Measurements from ENCODE around the gene SLC27A4. TPM values are rescaled to one million over a fixed set of nuclear protein-coding genes. Genes with fewer than 3 reads are reported as not detected.

The SLC27A4 gene
- total RNA-seq, 4 donors from 2014 or later: 36.6 to 110 (median 72.2) TPM

- H3K4me3 ChIP-seq: no peak overlapping the region
- H3K27ac ChIP-seq: peak overlapping the region in 3 of 4 donors; percentile 91 to 95 (median 95)
- peaks cover 16 to 55% (median 43%) of the 10 kb centered on the region in 3 donors for H3K4me1 ChIP-seq
- H3K36me3 ChIP-seq: peaks cover 0 to 14% (median 0%) of the 10 kb centered on the region in 3 donors
- no peaks in the 10 kb centered on the region for H3K27me3 ChIP-seq
- WGBS, 2 donors: 88 to 91% methylated on average over 8 to 9 of the region's 9 CpGs
- TF ChIP-seq, protein P1, sequence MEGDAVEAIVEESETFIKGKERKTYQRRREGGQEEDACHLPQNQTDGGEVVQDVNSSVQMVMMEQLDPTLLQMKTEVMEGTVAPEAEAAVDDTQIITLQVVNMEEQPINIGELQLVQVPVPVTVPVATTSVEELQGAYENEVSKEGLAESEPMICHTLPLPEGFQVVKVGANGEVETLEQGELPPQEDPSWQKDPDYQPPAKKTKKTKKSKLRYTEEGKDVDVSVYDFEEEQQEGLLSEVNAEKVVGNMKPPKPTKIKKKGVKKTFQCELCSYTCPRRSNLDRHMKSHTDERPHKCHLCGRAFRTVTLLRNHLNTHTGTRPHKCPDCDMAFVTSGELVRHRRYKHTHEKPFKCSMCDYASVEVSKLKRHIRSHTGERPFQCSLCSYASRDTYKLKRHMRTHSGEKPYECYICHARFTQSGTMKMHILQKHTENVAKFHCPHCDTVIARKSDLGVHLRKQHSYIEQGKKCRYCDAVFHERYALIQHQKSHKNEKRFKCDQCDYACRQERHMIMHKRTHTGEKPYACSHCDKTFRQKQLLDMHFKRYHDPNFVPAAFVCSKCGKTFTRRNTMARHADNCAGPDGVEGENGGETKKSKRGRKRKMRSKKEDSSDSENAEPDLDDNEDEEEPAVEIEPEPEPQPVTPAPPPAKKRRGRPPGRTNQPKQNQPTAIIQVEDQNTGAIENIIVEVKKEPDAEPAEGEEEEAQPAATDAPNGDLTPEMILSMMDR (IDR thresholded peaks at IDR 0.05): no peak
- no peak for TF ChIP-seq POLR2A (IDR thresholded peaks at IDR 0.05)
- no peak for DNase-seq
- no peaks in the 10 kb centered on the region for H3K9me3 ChIP-seq
- intact Hi-C loops (cut with DNase I): loop anchor here (10.0 kb wide), 1 partner anchor 46 kb away; no protein-coding TSS in a partner anchor
These were observed 28.8 kb downstream of the SLC27A4 start for GRCh38 chr9:128369024-128369706.

- Histone ChIP-seq H3K4me1 (peaks cover 13 to 47% (median 31%) of the 10 kb centered on the region in 3 donors), H3K36me3 (peaks cover 0 to 25% (median 0%) of the 10 kb centered on the region in 3 donors), H3K9me3 (no peaks in the 10 kb centered on the region), H3K27me3 (no peaks in the 10 kb centered on the region), H3K4me3 (peak overlapping the region; percentile 59 to 93 (median 90)), H3K27ac (peak overlapping the region; percentile 91 to 98 (median 95))
- no peak for DNase-seq
- TF ChIP-seq, protein P1 (IDR thresholded peaks at IDR 0.05): no peak
- TF ChIP-seq POLR2A (IDR thresholded peaks at IDR 0.05): no peak
- intact Hi-C loops (cut with DNase I): no loop called here
These were observed 30.0 kb downstream of the SLC27A4 start for GRCh38 chr9:128370367-128370751.

DNA sequence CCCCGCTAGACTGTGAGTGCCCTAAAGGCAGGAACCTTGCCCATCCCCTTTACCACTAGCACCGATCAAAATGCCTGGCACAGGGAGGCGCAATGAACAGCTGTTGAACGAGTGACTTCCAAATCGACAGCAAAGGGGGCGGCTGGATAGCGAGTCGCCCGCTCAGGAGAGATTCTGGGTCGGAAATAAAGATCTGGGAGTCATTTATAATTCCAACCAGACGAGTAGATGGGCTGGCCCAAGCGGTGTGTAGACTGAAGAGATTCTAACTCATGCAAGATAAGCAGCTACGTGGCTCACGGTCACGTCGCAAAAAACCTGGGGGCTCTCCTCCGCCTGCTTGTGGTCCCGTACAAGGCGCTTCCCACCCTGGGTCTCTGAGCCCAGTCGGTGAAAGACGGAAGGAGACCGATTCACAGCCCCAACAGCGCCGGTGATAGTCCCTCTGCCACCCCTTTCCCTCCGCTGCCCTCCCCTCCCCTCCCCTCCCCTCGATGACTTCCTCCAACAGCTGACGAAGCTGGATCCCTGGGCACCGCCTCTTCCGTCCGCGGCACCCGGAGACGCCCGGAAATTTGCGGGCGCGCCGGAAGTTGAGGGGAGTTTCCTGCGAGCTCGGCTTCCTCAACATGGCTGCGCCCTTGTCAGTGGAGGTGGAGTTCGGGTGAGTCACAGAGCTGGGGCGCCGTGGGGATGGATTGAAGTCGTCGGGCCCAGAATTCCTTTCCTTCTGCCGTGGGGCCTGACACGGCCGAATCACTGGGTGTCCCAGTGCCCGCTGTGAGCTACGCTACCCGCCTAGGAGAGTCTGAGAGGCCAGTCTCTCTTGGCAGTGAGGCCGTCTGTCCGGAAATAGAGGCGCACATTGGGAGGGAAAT lies 30.7 kb downstream of the SLC27A4 start, which contains the start of gene URM1:
URM1 (plus strand) TSS at position 623 of the 878 bp plus-strand sequence; CDS start at position 630, 7 bp downstream.
- 0 to 1% methylated on average over 28 to 35 of the region's 55 CpGs for WGBS, 2 donors
- TF ChIP-seq, protein P1 (IDR thresholded peaks at IDR 0.05): peak in 1 of 6 experiments; percentile 5
- peak in 3 of 4 donors; percentile 76 to 93 (median 83) for TF ChIP-seq POLR2A (IDR thresholded peaks at IDR 0.05)
- intact Hi-C loops (cut with DNase I): no loop called here

DNA sequence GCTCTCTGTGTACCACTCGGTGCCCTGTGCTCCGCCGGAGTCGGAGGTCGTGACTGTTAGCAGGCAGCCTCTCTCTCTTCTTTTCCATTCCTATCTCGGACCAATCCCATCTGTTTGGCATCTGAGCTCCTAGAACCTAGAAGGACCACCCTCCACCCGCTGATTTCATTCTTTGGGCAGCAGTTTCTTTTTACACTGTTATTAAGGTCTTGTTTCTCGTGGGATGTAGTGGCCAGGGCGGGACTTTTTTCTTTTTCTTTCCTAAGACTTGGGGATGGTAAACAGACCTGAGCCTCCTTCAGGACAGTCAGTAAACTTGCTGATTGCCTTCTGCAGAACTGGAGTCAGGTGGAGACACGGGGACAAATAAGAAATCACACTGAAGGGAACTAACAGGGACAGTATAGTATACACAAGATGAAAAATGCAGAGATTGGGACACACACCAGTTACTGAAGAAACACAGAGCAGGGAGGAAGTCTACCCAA lies 31.3 kb downstream of the SLC27A4 start:
- TF ChIP-seq, protein P1 (IDR thresholded peaks at IDR 0.05): no peak
- TF ChIP-seq POLR2A (IDR thresholded peaks at IDR 0.05): no peak
- no peak for DNase-seq
- H3K9me3 ChIP-seq: no peaks in the 10 kb centered on the region
- H3K4me3 ChIP-seq: peak overlapping the region; percentile 59 to 93 (median 90)
- H3K27ac ChIP-seq: peak overlapping the region; percentile 91 to 98 (median 95)
- 0% methylated on average over 8 to 10 of the region's 10 CpGs for WGBS, 2 donors
- peaks cover 0 to 35% (median 0%) of the 10 kb centered on the region in 3 donors for H3K36me3 ChIP-seq
- intact Hi-C loops (cut with DNase I): no loop called here
- H3K27me3 ChIP-seq: no peaks in the 10 kb centered on the region
- H3K4me1 ChIP-seq: peaks cover 13 to 52% (median 35%) of the 10 kb centered on the region in 3 donors

More for the DNA sequence above, 30.7 kb downstream of the SLC27A4 start, which contains the start of gene URM1:
- peak; percentile 73 for DNase-seq
- H3K4me1 ChIP-seq: peaks cover 13 to 49% (median 35%) of the 10 kb centered on the region in 3 donors
- no peaks in the 10 kb centered on the region for H3K9me3 ChIP-seq
- no peaks in the 10 kb centered on the region for H3K27me3 ChIP-seq
- peak within 1 kb of the TSS; percentile 91 to 98 (median 95) for H3K27ac ChIP-seq
- peaks cover 0 to 31% (median 0%) of the 10 kb centered on the region in 3 donors for H3K36me3 ChIP-seq
- peak within 1 kb of the TSS; percentile 59 to 93 (median 90) for H3K4me3 ChIP-seq
